ENCODE data around the gene METTL5.

DNA sequence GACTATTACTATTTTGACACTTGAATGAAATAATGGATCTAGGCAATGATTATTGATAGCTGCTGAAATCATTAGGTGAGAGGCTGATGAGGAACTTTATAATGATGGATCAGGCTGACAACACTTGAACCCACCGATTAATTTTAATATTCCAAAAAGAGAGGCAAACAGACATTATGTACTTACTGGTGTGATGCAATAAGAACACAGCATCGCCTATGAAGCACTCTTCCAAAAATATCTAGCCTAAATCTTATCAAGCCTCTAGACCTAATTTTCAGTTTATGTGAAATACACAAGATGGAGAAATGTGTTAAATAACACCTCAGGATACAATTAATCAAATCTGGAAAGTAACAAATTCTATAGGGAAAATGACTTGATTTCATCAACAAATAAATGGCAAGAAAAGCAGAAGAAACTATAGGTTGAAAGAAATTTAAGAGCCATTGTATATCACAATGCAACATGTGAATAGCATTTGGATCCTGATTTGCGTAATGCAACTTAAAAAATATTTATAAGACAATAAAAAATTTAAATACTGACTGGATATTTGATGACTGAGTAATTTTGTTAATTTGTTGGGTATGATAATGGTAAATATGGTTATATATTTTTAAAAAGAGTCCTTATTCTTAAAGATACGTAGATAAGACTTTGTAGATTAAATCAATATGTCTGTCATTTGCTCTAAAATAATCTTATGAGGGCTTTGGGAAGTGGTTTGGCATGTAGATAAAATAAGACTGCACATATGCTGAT lies 43.3 kb downstream of the METTL5 start:
- TF ChIP-seq EP300 (IDR thresholded peaks at IDR 0.05; ENCODE audit: borderline replicate concordance in 1 of 2, low read depth in 1 of 2, low read length in 1 of 2) (no peak), POLR2AphosphoS5 (IDR thresholded peaks at IDR 0.05; ENCODE audit: low read depth, low read length) (no peak), YY1 (IDR thresholded peaks at IDR 0.05; ENCODE audit: low read depth) (no peak), GABPA (IDR thresholded peaks at IDR 0.05; ENCODE audit: low read depth) (no peak), SIN3A (IDR thresholded peaks at IDR 0.05; ENCODE audit: borderline replicate concordance, low read depth, low read length) (no peak)
- TF ChIP-seq, protein P1, sequence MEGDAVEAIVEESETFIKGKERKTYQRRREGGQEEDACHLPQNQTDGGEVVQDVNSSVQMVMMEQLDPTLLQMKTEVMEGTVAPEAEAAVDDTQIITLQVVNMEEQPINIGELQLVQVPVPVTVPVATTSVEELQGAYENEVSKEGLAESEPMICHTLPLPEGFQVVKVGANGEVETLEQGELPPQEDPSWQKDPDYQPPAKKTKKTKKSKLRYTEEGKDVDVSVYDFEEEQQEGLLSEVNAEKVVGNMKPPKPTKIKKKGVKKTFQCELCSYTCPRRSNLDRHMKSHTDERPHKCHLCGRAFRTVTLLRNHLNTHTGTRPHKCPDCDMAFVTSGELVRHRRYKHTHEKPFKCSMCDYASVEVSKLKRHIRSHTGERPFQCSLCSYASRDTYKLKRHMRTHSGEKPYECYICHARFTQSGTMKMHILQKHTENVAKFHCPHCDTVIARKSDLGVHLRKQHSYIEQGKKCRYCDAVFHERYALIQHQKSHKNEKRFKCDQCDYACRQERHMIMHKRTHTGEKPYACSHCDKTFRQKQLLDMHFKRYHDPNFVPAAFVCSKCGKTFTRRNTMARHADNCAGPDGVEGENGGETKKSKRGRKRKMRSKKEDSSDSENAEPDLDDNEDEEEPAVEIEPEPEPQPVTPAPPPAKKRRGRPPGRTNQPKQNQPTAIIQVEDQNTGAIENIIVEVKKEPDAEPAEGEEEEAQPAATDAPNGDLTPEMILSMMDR (IDR thresholded peaks at IDR 0.05): no peak
- TF ChIP-seq, protein P2, sequence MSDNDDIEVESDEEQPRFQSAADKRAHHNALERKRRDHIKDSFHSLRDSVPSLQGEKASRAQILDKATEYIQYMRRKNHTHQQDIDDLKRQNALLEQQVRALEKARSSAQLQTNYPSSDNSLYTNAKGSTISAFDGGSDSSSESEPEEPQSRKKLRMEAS (IDR thresholded peaks at IDR 0.05; ENCODE audit: low read depth): no peak

Data from SK-N-SH (cell line).